ENCODE measurements around the gene LTBP3.

GRCh38 chr11:65553301-65554001 lies 4.7 kb downstream of the LTBP3 start:
- TF ChIP-seq CTCF (IDR thresholded peaks at IDR 0.05; ENCODE audit: extremely low read depth in 1 of 2, insufficient read depth in 1 of 2, low read depth in 1 of 2, low read length in 2 of 2) (no peak), POLR2AphosphoS5 (IDR thresholded peaks at IDR 0.05; ENCODE audit: insufficient read depth, low read depth, low read length) (no peak), MAX (IDR thresholded peaks at IDR 0.05; ENCODE audit: insufficient read depth, insufficient read length) (no peak), MYC (IDR thresholded peaks at IDR 0.05; ENCODE audit: low read depth, low read length) (no peak), EZH2 (IDR thresholded peaks at IDR 0.05; ENCODE audit: borderline replicate concordance, low read depth, low read length, severe bottlenecking) (no peak), POLR2A (IDR thresholded peaks at IDR 0.05; ENCODE audit: low read depth, low read length) (no peak), GATA2 (IDR thresholded peaks at IDR 0.05; ENCODE audit: insufficient read depth, insufficient read length, low read depth, low read length) (no peak), JUN (IDR thresholded peaks at IDR 0.05; ENCODE audit: borderline replicate concordance, insufficient read depth, insufficient read length, low read depth) (no peak)

Data from endothelial cell of umbilical vein (primary cell).